Measurements from ENCODE around the gene NOL11.
"Not testable (repeated sequence)": the region's sequence is repeated elsewhere in the genome, so short reads cannot be mapped to it uniquely, and the experiment has no call there.

The NOL11 gene

GRCh38 chr17:67711916-67712315 is 5.8 kb upstream of the NOL11 start:
- no peak for DNase-seq (ENCODE audit: low spot score)

- DNase-seq (ENCODE audit: low spot score): no peak
Measured at GRCh38 chr17:67712375-67712774, 5.4 kb upstream of the NOL11 start.

- DNase-seq (ENCODE audit: low spot score): no peak
Measured at GRCh38 chr17:67713169-67713568, 4.6 kb upstream of the NOL11 start.

GRCh38 chr17:67716405-67716798 is 1.3 kb upstream of the NOL11 start:
- no peak for DNase-seq (ENCODE audit: low spot score)

- no peak for DNase-seq (ENCODE audit: low spot score)
Measured at GRCh38 chr17:67717192-67717623, 528 bp upstream of the NOL11 start.

GRCh38 chr17:67718325-67718941 is 697 bp downstream of the NOL11 start:
- peak; percentile 55 for DNase-seq (ENCODE audit: low spot score)

GRCh38 chr17:67725373-67725791 is 7.6 kb downstream of the NOL11 start:
- no peak for DNase-seq (ENCODE audit: low spot score)

GRCh38 chr17:67725807-67726206 is 8.1 kb downstream of the NOL11 start:
- DNase-seq (ENCODE audit: low spot score): no peak

- not testable (repeated sequence) for DNase-seq (ENCODE audit: low spot score)
Measured at GRCh38 chr17:67727152-67728039, 9.7 kb downstream of the NOL11 start.

GRCh38 chr17:67729903-67730302 is 12.2 kb downstream of the NOL11 start:
- DNase-seq (ENCODE audit: low spot score): no peak

- DNase-seq (ENCODE audit: low spot score): no peak
Measured at GRCh38 chr17:67730731-67731130, 13.0 kb downstream of the NOL11 start.

GRCh38 chr17:67733449-67733848 is 15.7 kb downstream of the NOL11 start:
- no peak for DNase-seq (ENCODE audit: low spot score)

GRCh38 chr17:67737145-67737544 is 19.4 kb downstream of the NOL11 start:
- no peak for DNase-seq (ENCODE audit: low spot score)

GRCh38 chr17:67742025-67742424 is 24.3 kb downstream of the NOL11 start:
- no peak for DNase-seq (ENCODE audit: low spot score)

GRCh38 chr17:67746704-67747571 is 29.2 kb downstream of the NOL11 start:
- DNase-seq (ENCODE audit: low spot score): no peak

- DNase-seq (ENCODE audit: low spot score): no peak
Measured at GRCh38 chr17:67747681-67748235, 30.0 kb downstream of the NOL11 start.

- no peak for DNase-seq (ENCODE audit: low spot score)
Measured at GRCh38 chr17:67750067-67750466, 32.3 kb downstream of the NOL11 start.

GRCh38 chr17:67751101-67752074 is 33.7 kb downstream of the NOL11 start:
- no peak for DNase-seq (ENCODE audit: low spot score)

GRCh38 chr17:67752160-67752559 is 34.4 kb downstream of the NOL11 start:
- not testable (repeated sequence) for DNase-seq (ENCODE audit: low spot score)

GRCh38 chr17:67753026-67753425 is 35.3 kb downstream of the NOL11 start:
- no peak for DNase-seq (ENCODE audit: low spot score)

GRCh38 chr17:67754001-67754400 is 36.3 kb downstream of the NOL11 start:
- DNase-seq (ENCODE audit: low spot score): no peak
